ENCODE results near the gene SOSTDC1. TPM values are rescaled to one million over a fixed set of nuclear protein-coding genes. Genes with fewer than 3 reads are reported as not detected.

Gene SOSTDC1
- total RNA-seq, 8 experiments from 2014 or later: 0.54 to 39.0 (median 1.7) TPM; not detected in 1

Other genes with a start within 250 kb of the SOSTDC1 start
- 1 to 10 TPM; 1.0 to 2.6 (median 1.7) TPM for gene CRPPA, start 44.2 kb downstream of the SOSTDC1 start, total RNA-seq
- gene LRRC72, start 61.1 kb upstream of the SOSTDC1 start, total RNA-seq: not detected
- gene ANKMY2, start 180.0 kb upstream of the SOSTDC1 start, total RNA-seq: 10 to 100 TPM; 10.6 to 40.7 (median 32.1) TPM
- gene BZW2, start 180.4 kb upstream of the SOSTDC1 start, total RNA-seq: 100 to 1,000 TPM in 6 of 8 experiments, 10 to 100 TPM in 2; 32.3 to 194 (median 111) TPM